ENCODE data around the gene TIGD4. TPM values are rescaled to one million over a fixed set of nuclear protein-coding genes. Genes with fewer than 3 reads are reported as not detected.

TIGD4 gene
- total RNA-seq, 1 donor from 2014 or later, result not detected

- Histone ChIP-seq H3K4me3 (no peak overlapping the region), H3K4me1 (no peaks in the 10 kb centered on the region), H3K9me3 (no peaks in the 10 kb centered on the region), H3K27ac (no peak overlapping the region), H3K27me3 (no peaks in the 10 kb centered on the region), H3K36me3 (no peaks in the 10 kb centered on the region)
- ATAC-seq, result no peak
- no peak for DNase-seq
- intact Hi-C loops (cut with DNase I), result no loop called here
- TF ChIP-seq CTCF (IDR thresholded peaks at IDR 0.05), result no peak
Measured at GRCh38 chr4:152729466-152729865, 50.1 kb downstream of the TIGD4 start.

GRCh38 chr4:152728343-152728742 is 51.2 kb downstream of the TIGD4 start:
- Histone ChIP-seq H3K36me3 (no peaks in the 10 kb centered on the region), H3K4me1 (no peaks in the 10 kb centered on the region), H3K9me3 (no peaks in the 10 kb centered on the region), H3K4me3 (no peak overlapping the region), H3K27me3 (no peaks in the 10 kb centered on the region), H3K27ac (no peak overlapping the region)
- intact Hi-C loops (cut with DNase I), result no loop called here
- DNase-seq, result no peak
- ATAC-seq, result no peak
- TF ChIP-seq CTCF (IDR thresholded peaks at IDR 0.05), result no peak

GRCh38 chr4:152727784-152728183 is 51.7 kb downstream of the TIGD4 start:
- intact Hi-C loops (cut with DNase I), result no loop called here

GRCh38 chr4:152724494-152724893 is 55.0 kb downstream of the TIGD4 start:
- ATAC-seq (no peak), DNase-seq (no peak)
- Histone ChIP-seq H3K27me3 (no peaks in the 10 kb centered on the region), H3K36me3 (no peaks in the 10 kb centered on the region), H3K9me3 (no peaks in the 10 kb centered on the region), H3K27ac (no peak overlapping the region), H3K4me3 (no peak overlapping the region), H3K4me1 (no peaks in the 10 kb centered on the region)
- intact Hi-C loops (cut with DNase I), result no loop called here
- TF ChIP-seq CTCF (IDR thresholded peaks at IDR 0.05), result no peak

More at GRCh38 chr4:152727784-152728183, 51.7 kb downstream of the TIGD4 start:
- no peaks in the 10 kb centered on the region for H3K36me3 ChIP-seq
- H3K4me3 ChIP-seq, result no peak overlapping the region
- H3K9me3 ChIP-seq, result no peaks in the 10 kb centered on the region
- TF ChIP-seq CTCF (IDR thresholded peaks at IDR 0.05), result no peak
- H3K27me3 ChIP-seq, result no peaks in the 10 kb centered on the region
- DNase-seq (no peak), ATAC-seq (no peak)
- H3K27ac ChIP-seq, result no peak overlapping the region
- no peaks in the 10 kb centered on the region for H3K4me1 ChIP-seq

- no peak for DNase-seq
- no peak for TF ChIP-seq CTCF (IDR thresholded peaks at IDR 0.05)
- Histone ChIP-seq H3K27ac (no peak overlapping the region), H3K36me3 (no peaks in the 10 kb centered on the region), H3K4me3 (no peak overlapping the region), H3K27me3 (no peaks in the 10 kb centered on the region), H3K9me3 (no peaks in the 10 kb centered on the region), H3K4me1 (no peaks in the 10 kb centered on the region)
- intact Hi-C loops (cut with DNase I), result no loop called here
- ATAC-seq, result no peak
Measured at GRCh38 chr4:152723236-152723635, 56.3 kb downstream of the TIGD4 start.

All from upper lobe of right lung (tissue), 1 donor.